K562 treated with DMSO at 1 percent for 12 hours (cell line): Measurements from ENCODE around the gene WDFY4. TPM values are rescaled to one million over a fixed set of nuclear protein-coding genes. Genes with fewer than 3 reads are reported as not detected.

Experiments
- total RNA-seq: library from RNA; unstranded; fragments of 300-600 nt; gene quantifications from 2 replicates; pipeline ENCODE4 v1.2.3, GENCODE V29; 2022; ENCODE audit not compliant: insufficient read depth

Gene WDFY4
- total RNA-seq, result 0.60 TPM in 1 of 2 replicates, not detected in the other

GRCh38 chr10:48684792-48685623 lies at the start of gene WDFY4:
Gene WDFY4 (plus strand): TSS chr10:48684873. CDS start chr10:48709733, 24,860 bp downstream.

GRCh38 chr10:48939790-48940325 lies 255.2 kb downstream of the WDFY4 start, which contains the start of gene LRRC18:
Gene LRRC18 (minus strand): TSS chr10:48939840. CDS start chr10:48914155, 25,685 bp downstream.

Other genes with a start within 250 kb of the WDFY4 start
- 2.1 TPM in 2 replicates for gene ARHGAP22, start 79.8 kb upstream of the WDFY4 start, total RNA-seq